RWPE2 (cell line): ENCODE data around the gene AARS2.

Experiments used
- ATAC-seq: fragments of 200-7000 bp; cut with Tn5 transposase; 3 replicates; pipeline ENCODE4 v1.9.1; 2021; ENCODE audit warnings: low read depth
- DNase-seq: peaks from one replicate; pipeline ENCODE4 v3.0.0-alpha.2; 2020; ENCODE audit warnings: low spot score
- H3K27ac ChIP-seq: fragments of 450-650 bp; 2 replicates; pipeline ENCODE4 v1.5.1; 2017; ENCODE audit warnings: mild to moderate bottlenecking; ENCODE audit not compliant: poor library complexity, severe bottlenecking
- H3K27me3 ChIP-seq: fragments of 250-450 bp; sonication (Bioruptor Pico); 2 replicates; pipeline ENCODE4 v1.5.1; 2021; ENCODE audit warnings: mild to moderate bottlenecking, moderate library complexity; ENCODE audit not compliant: insufficient read depth, poor library complexity, severe bottlenecking
- H3K36me3 ChIP-seq: fragments of 250-450 bp; sonication (Bioruptor Pico); 2 replicates; pipeline ENCODE4 v1.5.1; 2020; ENCODE audit warnings: low read depth, mild to moderate bottlenecking, moderate library complexity
- H3K4me1 ChIP-seq: fragments of 250-450 bp; sonication (Bioruptor Pico); 2 replicates; pipeline ENCODE4 v1.5.1; 2021; ENCODE audit warnings: mild to moderate bottlenecking, moderate library complexity; ENCODE audit not compliant: insufficient read depth, poor library complexity, severe bottlenecking
- H3K4me3 ChIP-seq: fragments of 250-450 bp; sonication (Bioruptor Pico); 2 replicates; pipeline ENCODE4 v1.5.1; 2021; ENCODE audit warnings: mild to moderate bottlenecking, moderate library complexity; ENCODE audit not compliant: severe bottlenecking
- H3K9me3 ChIP-seq: fragments of 250-450 bp; sonication (Bioruptor Pico); 2 replicates; pipeline ENCODE4 v1.5.1; 2021; ENCODE audit warnings: mild to moderate bottlenecking, moderate library complexity; ENCODE audit not compliant: severe bottlenecking
- TF ChIP-seq, protein P1 (sequence below): fragments of 450-650 bp; IDR thresholded peaks from one replicate; pipeline ENCODE4 v1.5.1; 2017; ENCODE audit warnings: mild to moderate bottlenecking, moderate library complexity; ENCODE audit not compliant: poor library complexity, severe bottlenecking

The AARS2 gene

DNA sequence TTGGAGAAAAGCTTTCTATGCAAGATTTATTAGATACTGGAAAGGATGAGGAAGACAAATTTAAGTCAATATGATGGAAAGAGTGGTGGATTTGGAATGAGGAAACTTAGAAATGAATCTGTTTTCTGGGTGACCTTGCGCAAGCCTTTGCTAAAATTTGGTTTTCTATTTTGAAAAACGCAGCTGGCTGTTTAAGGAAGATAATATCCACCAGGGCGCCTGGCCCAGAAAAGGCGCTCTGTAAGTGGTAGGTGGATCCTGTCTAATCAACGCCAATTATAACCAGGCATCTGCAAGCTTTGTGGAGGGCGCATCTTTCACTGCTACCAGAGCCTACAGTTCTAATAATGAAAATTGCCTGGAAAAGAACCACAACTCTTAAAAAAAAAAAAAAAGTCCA is 28.9 kb upstream of the AARS2 start:
- Histone ChIP-seq H3K27me3 (peaks cover 34% of the 10 kb centered on the region), H3K27ac (no peak overlapping the region), H3K9me3 (no peaks in the 10 kb centered on the region), H3K4me3 (no peak overlapping the region), H3K36me3 (no peaks in the 10 kb centered on the region), H3K4me1 (peaks cover 2% of the 10 kb centered on the region)
- TF ChIP-seq, protein P1, sequence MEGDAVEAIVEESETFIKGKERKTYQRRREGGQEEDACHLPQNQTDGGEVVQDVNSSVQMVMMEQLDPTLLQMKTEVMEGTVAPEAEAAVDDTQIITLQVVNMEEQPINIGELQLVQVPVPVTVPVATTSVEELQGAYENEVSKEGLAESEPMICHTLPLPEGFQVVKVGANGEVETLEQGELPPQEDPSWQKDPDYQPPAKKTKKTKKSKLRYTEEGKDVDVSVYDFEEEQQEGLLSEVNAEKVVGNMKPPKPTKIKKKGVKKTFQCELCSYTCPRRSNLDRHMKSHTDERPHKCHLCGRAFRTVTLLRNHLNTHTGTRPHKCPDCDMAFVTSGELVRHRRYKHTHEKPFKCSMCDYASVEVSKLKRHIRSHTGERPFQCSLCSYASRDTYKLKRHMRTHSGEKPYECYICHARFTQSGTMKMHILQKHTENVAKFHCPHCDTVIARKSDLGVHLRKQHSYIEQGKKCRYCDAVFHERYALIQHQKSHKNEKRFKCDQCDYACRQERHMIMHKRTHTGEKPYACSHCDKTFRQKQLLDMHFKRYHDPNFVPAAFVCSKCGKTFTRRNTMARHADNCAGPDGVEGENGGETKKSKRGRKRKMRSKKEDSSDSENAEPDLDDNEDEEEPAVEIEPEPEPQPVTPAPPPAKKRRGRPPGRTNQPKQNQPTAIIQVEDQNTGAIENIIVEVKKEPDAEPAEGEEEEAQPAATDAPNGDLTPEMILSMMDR: no peak
- ATAC-seq (no peak), DNase-seq (no peak)

DNA sequence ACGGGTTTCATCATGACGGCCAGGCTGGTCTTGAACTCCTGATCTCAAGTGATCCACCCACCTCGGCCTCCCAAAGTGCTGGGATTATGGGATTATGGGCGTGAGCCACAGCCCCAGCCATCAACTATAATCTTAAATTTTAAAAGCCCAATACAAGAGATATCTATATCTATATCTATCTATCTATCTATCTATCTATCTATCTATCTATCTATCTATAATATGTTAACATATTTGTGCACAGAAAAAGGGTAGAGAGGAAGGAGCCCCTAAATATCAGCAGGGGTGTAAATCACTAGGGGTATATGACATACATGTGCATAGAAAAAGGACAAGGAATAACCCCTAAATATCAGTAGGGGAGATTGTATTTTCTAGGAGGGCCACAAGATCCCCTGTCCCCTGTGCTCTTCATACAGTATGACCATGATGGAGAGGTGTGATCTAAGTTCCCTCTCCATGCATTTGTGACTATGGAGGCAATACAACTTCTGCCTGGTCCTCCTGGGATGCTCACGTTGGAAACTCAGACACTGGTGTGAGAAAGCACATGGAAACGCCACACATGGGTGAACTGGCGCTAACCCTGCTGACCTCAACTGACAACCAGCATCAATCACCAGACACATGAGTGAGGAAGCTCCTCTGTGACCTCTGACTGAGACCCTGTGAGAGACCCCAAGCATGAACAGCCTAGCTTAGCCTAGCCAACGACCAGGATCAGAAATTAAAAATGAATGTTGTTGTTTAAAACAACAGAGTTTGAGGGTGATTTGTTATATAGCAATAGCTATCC is 28.1 kb upstream of the AARS2 start:
- TF ChIP-seq, protein P1: no peak
- no peak for DNase-seq
- ATAC-seq: no peak
- H3K27ac ChIP-seq: no peak overlapping the region
- H3K36me3 ChIP-seq: no peaks in the 10 kb centered on the region
- no peaks in the 10 kb centered on the region for H3K9me3 ChIP-seq
- H3K27me3 ChIP-seq: peaks cover 34% of the 10 kb centered on the region
- H3K4me1 ChIP-seq: peaks cover 2% of the 10 kb centered on the region
- no peak overlapping the region for H3K4me3 ChIP-seq

GRCh38 chr6:44339763-44340625 is 26.8 kb upstream of the AARS2 start:
- TF ChIP-seq, protein P1: no peak
- H3K27me3 ChIP-seq: peaks cover 34% of the 10 kb centered on the region
- peaks cover 2% of the 10 kb centered on the region for H3K4me1 ChIP-seq
- no peak for DNase-seq
- ATAC-seq: peak; percentile 91
- no peak overlapping the region for H3K27ac ChIP-seq
- no peaks in the 10 kb centered on the region for H3K9me3 ChIP-seq
- no peaks in the 10 kb centered on the region for H3K36me3 ChIP-seq
- no peak overlapping the region for H3K4me3 ChIP-seq

GRCh38 chr6:44339301-44339700 is 26.2 kb upstream of the AARS2 start:
- Histone ChIP-seq H3K4me3 (no peak overlapping the region), H3K27ac (no peak overlapping the region), H3K27me3 (peaks cover 29% of the 10 kb centered on the region), H3K9me3 (no peaks in the 10 kb centered on the region), H3K36me3 (no peaks in the 10 kb centered on the region), H3K4me1 (peaks cover 2% of the 10 kb centered on the region)
- DNase-seq: no peak
- no peak for ATAC-seq
- TF ChIP-seq, protein P1: no peak
